ENCODE measurements around the gene VAMP3.
"Not testable (repeated sequence)": the region's sequence is repeated elsewhere in the genome, so short reads cannot be mapped to it uniquely, and the experiment has no call there.

Gene VAMP3

GRCh38 chr1:7789828-7790227, 18.7 kb downstream of the VAMP3 start:
- H3K4me3 ChIP-seq (ENCODE audit: low read length), result no peak overlapping the region
- TF ChIP-seq CTCF (IDR thresholded peaks at IDR 0.05; ENCODE audit: low read depth, low read length, poor library complexity, severe bottlenecking) (no peak), EZH2phosphoT487 (IDR thresholded peaks at IDR 0.05; ENCODE audit: borderline replicate concordance, low read length) (no peak)
- no peaks in the 10 kb centered on the region for H3K27me3 ChIP-seq (ENCODE audit: control insufficient read depth, low read length)
- H3K9me2 ChIP-seq (replicated peaks; ENCODE audit: control insufficient read depth, low read length), result no peaks in the 10 kb centered on the region
- H3K36me3 ChIP-seq (ENCODE audit: control insufficient read depth, low read length), result no peaks in the 10 kb centered on the region
- H4K20me1 ChIP-seq (ENCODE audit: control insufficient read depth, insufficient read depth, low read depth, low read length), result no peaks in the 10 kb centered on the region
- no peak overlapping the region for H3K4me2 ChIP-seq (ENCODE audit: low read length)
- no peaks in the 10 kb centered on the region for H3K79me2 ChIP-seq (ENCODE audit: control insufficient read depth, low read length)
- peaks cover 19% of the 10 kb centered on the region for H3K9me3 ChIP-seq (ENCODE audit: control insufficient read depth, insufficient read depth, low read length)
- H3K4me1 ChIP-seq (ENCODE audit: control insufficient read depth, low read length), result no peaks in the 10 kb centered on the region
- H3K27ac ChIP-seq (ENCODE audit: low read depth, low read length), result no peak overlapping the region
- no peaks in the 10 kb centered on the region for H3F3A ChIP-seq (ENCODE audit: control insufficient read depth, insufficient read depth)

- H3K9me3 ChIP-seq (ENCODE audit: control insufficient read depth, insufficient read depth, low read length), result peaks cover 19% of the 10 kb centered on the region
- not testable (repeated sequence) for H3K9me2 ChIP-seq (replicated peaks; ENCODE audit: control insufficient read depth, low read length); H3F3A ChIP-seq (ENCODE audit: control insufficient read depth, insufficient read depth); H3K4me2 ChIP-seq (ENCODE audit: low read length); H3K79me2 ChIP-seq (ENCODE audit: control insufficient read depth, low read length); H3K27me3 ChIP-seq (ENCODE audit: control insufficient read depth, low read length); H3K36me3 ChIP-seq (ENCODE audit: control insufficient read depth, low read length); H3K4me1 ChIP-seq (ENCODE audit: control insufficient read depth, low read length); H3K4me3 ChIP-seq (ENCODE audit: low read length); H4K20me1 ChIP-seq (ENCODE audit: control insufficient read depth, insufficient read depth, low read depth, low read length); H3K27ac ChIP-seq (ENCODE audit: low read depth, low read length)
Observed at GRCh38 chr1:7791027-7791426, 19.9 kb downstream of the VAMP3 start.

GRCh38 chr1:7795406-7795805, 24.3 kb downstream of the VAMP3 start:
- Histone ChIP-seq H3F3A (ENCODE audit: control insufficient read depth, insufficient read depth) (no peaks in the 10 kb centered on the region), H3K4me1 (ENCODE audit: control insufficient read depth, low read length) (no peaks in the 10 kb centered on the region), H3K27me3 (ENCODE audit: control insufficient read depth, low read length) (no peaks in the 10 kb centered on the region), H4K20me1 (ENCODE audit: control insufficient read depth, insufficient read depth, low read depth, low read length) (no peaks in the 10 kb centered on the region), H3K4me3 (ENCODE audit: low read length) (no peak overlapping the region), H3K4me2 (ENCODE audit: low read length) (no peak overlapping the region), H3K9me3 (ENCODE audit: control insufficient read depth, insufficient read depth, low read length) (peaks cover 16% of the 10 kb centered on the region; the same call in 1 of the 2 replicates), H3K36me3 (ENCODE audit: control insufficient read depth, low read length) (no peaks in the 10 kb centered on the region), H3K9me2 (replicated peaks; ENCODE audit: control insufficient read depth, low read length) (no peaks in the 10 kb centered on the region), H3K27ac (ENCODE audit: low read depth, low read length) (no peak overlapping the region), H3K79me2 (ENCODE audit: control insufficient read depth, low read length) (no peaks in the 10 kb centered on the region)
- TF ChIP-seq EZH2phosphoT487 (IDR thresholded peaks at IDR 0.05; ENCODE audit: borderline replicate concordance, low read length) (no peak), CTCF (IDR thresholded peaks at IDR 0.05; ENCODE audit: low read depth, low read length, poor library complexity, severe bottlenecking) (no peak)

- Histone ChIP-seq H3K79me2 (ENCODE audit: control insufficient read depth, low read length) (no peaks in the 10 kb centered on the region), H3K36me3 (ENCODE audit: control insufficient read depth, low read length) (no peaks in the 10 kb centered on the region; the same call in 1 of the 2 replicates), H3K27me3 (ENCODE audit: control insufficient read depth, low read length) (no peaks in the 10 kb centered on the region), H3K9me3 (ENCODE audit: control insufficient read depth, insufficient read depth, low read length) (no peaks in the 10 kb centered on the region), H3F3A (ENCODE audit: control insufficient read depth, insufficient read depth) (no peaks in the 10 kb centered on the region), H3K9me2 (replicated peaks; ENCODE audit: control insufficient read depth, low read length) (no peaks in the 10 kb centered on the region), H3K4me3 (ENCODE audit: low read length) (no peak overlapping the region), H3K4me2 (ENCODE audit: low read length) (no peak overlapping the region), H3K27ac (ENCODE audit: low read depth, low read length) (no peak overlapping the region), H3K4me1 (ENCODE audit: control insufficient read depth, low read length) (no peaks in the 10 kb centered on the region), H4K20me1 (ENCODE audit: control insufficient read depth, insufficient read depth, low read depth, low read length) (no peaks in the 10 kb centered on the region)
- TF ChIP-seq EZH2phosphoT487 (IDR thresholded peaks at IDR 0.05; ENCODE audit: borderline replicate concordance, low read length), result no peak
- TF ChIP-seq CTCF (IDR thresholded peaks at IDR 0.05; ENCODE audit: low read depth, low read length, poor library complexity, severe bottlenecking), result no peak
Observed at GRCh38 chr1:7805460-7805859, 34.4 kb downstream of the VAMP3 start.

Measured in DOHH2 (cell line).